ENCODE data around the gene ANXA2. TPM values are rescaled to one million over a fixed set of nuclear protein-coding genes. Genes with fewer than 3 reads are reported as not detected.
A peak's percentile ranks its signal among the peaks of the same experiment; 100 is the strongest.

The ANXA2 gene
- total RNA-seq (100 to 1,000 TPM; 186 to 190 TPM), total RNA-seq (270 to 700 reads per million in 2 donors)

GRCh38 chr15:60397772-60398445 lies at the start of gene ANXA2:
Gene ANXA2 (minus strand): TSS chr15:60397986. CDS start chr15:60386075, 11,911 bp downstream.
- Mint-ChIP-seq H3K27me3 (no peaks in the 10 kb centered on the region), H3K36me3 (ENCODE audit: low read depth) (peaks cover 2% of the 10 kb centered on the region), H3K27ac (peak within 1 kb of the TSS; percentile 95), H3K4me3 (peak within 1 kb of the TSS; percentile 81), H3K4me1 (peaks cover 40% of the 10 kb centered on the region)
- H3K9me3 ChIP-seq (ENCODE audit: control insufficient read depth, low read length, poor library complexity, severe bottlenecking): no peaks in the 10 kb centered on the region
- ATAC-seq (peak; percentile 79), DNase-seq (peak; percentile 69 to 87 (median 83))

GRCh38 chr15:60444289-60444912 lies 46.6 kb upstream of the ANXA2 start:
- H3K36me3 Mint-ChIP-seq (ENCODE audit: low read depth): peaks cover 4% of the 10 kb centered on the region

GRCh38 chr15:60442763-60443162 lies 45.0 kb upstream of the ANXA2 start:
- Mint-ChIP-seq H3K27ac (no peak overlapping the region), H3K4me1 (peaks cover 2% of the 10 kb centered on the region), H3K4me3 (no peak overlapping the region), H3K27me3 (no peaks in the 10 kb centered on the region), H3K36me3 (ENCODE audit: low read depth) (peaks cover 4% of the 10 kb centered on the region)
- ATAC-seq (no peak), DNase-seq (no peak)
- H3K9me3 ChIP-seq (ENCODE audit: control insufficient read depth, low read length, poor library complexity, severe bottlenecking): no peaks in the 10 kb centered on the region

More at GRCh38 chr15:60444289-60444912, 46.6 kb upstream of the ANXA2 start:
- Mint-ChIP-seq H3K4me1 (peaks cover 2% of the 10 kb centered on the region), H3K27me3 (no peaks in the 10 kb centered on the region), H3K27ac (no peak overlapping the region), H3K4me3 (no peak overlapping the region)
- ATAC-seq (no peak), DNase-seq (no peak)
- no peaks in the 10 kb centered on the region for H3K9me3 ChIP-seq (ENCODE audit: control insufficient read depth, low read length, poor library complexity, severe bottlenecking)

GRCh38 chr15:60442031-60442650 lies 44.4 kb upstream of the ANXA2 start:
- Mint-ChIP-seq H3K36me3 (ENCODE audit: low read depth) (peaks cover 4% of the 10 kb centered on the region), H3K4me3 (no peak overlapping the region)
- no peak for ATAC-seq

GRCh38 chr15:60441331-60441730 lies 43.5 kb upstream of the ANXA2 start:
- no peak overlapping the region for H3K27ac Mint-ChIP-seq
- no peaks in the 10 kb centered on the region for H3K9me3 ChIP-seq (ENCODE audit: control insufficient read depth, low read length, poor library complexity, severe bottlenecking)
- peaks cover 4% of the 10 kb centered on the region for H3K36me3 Mint-ChIP-seq (ENCODE audit: low read depth)
- no peak overlapping the region for H3K4me3 Mint-ChIP-seq
- ATAC-seq (no peak), DNase-seq (no peak)
- H3K4me1 Mint-ChIP-seq: peaks cover 2% of the 10 kb centered on the region
- no peaks in the 10 kb centered on the region for H3K27me3 Mint-ChIP-seq

More at GRCh38 chr15:60442031-60442650, 44.4 kb upstream of the ANXA2 start:
- H3K9me3 ChIP-seq (ENCODE audit: control insufficient read depth, low read length, poor library complexity, severe bottlenecking): no peaks in the 10 kb centered on the region
- Mint-ChIP-seq H3K4me1 (peaks cover 2% of the 10 kb centered on the region), H3K27ac (peak overlapping the region; percentile 66), H3K27me3 (no peaks in the 10 kb centered on the region)
- no peak for DNase-seq

GRCh38 chr15:60438646-60439045 lies 40.9 kb upstream of the ANXA2 start:
- no peaks in the 10 kb centered on the region for H3K9me3 ChIP-seq (ENCODE audit: control insufficient read depth, low read length, poor library complexity, severe bottlenecking)
- Mint-ChIP-seq H3K27ac (no peak overlapping the region), H3K27me3 (no peaks in the 10 kb centered on the region), H3K4me1 (peaks cover 2% of the 10 kb centered on the region), H3K4me3 (no peak overlapping the region), H3K36me3 (ENCODE audit: low read depth) (peaks cover 7% of the 10 kb centered on the region)
- no peak for DNase-seq
- no peak for ATAC-seq

- ATAC-seq: no peak
- peaks cover 5% of the 10 kb centered on the region for H3K36me3 Mint-ChIP-seq (ENCODE audit: low read depth)
- H3K27ac Mint-ChIP-seq: no peak overlapping the region
- H3K9me3 ChIP-seq (ENCODE audit: control insufficient read depth, low read length, poor library complexity, severe bottlenecking): no peaks in the 10 kb centered on the region
- no peak overlapping the region for H3K4me3 Mint-ChIP-seq
- DNase-seq: no peak
- H3K4me1 Mint-ChIP-seq: peaks cover 5% of the 10 kb centered on the region
- H3K27me3 Mint-ChIP-seq: no peaks in the 10 kb centered on the region
Observed at GRCh38 chr15:60428935-60429334, 31.1 kb upstream of the ANXA2 start.

GRCh38 chr15:60426870-60427508 lies 29.2 kb upstream of the ANXA2 start:
- ATAC-seq (no peak), DNase-seq (no peak)
- Mint-ChIP-seq H3K4me3 (no peak overlapping the region), H3K36me3 (ENCODE audit: low read depth) (peaks cover 7% of the 10 kb centered on the region), H3K4me1 (peaks cover 8% of the 10 kb centered on the region), H3K27ac (peak overlapping the region; percentile 27), H3K27me3 (no peaks in the 10 kb centered on the region)
- H3K9me3 ChIP-seq (ENCODE audit: control insufficient read depth, low read length, poor library complexity, severe bottlenecking): no peaks in the 10 kb centered on the region

- DNase-seq (no peak), ATAC-seq (no peak)
- Mint-ChIP-seq H3K4me1 (peaks cover 8% of the 10 kb centered on the region), H3K36me3 (ENCODE audit: low read depth) (peaks cover 8% of the 10 kb centered on the region), H3K27ac (no peak overlapping the region), H3K27me3 (no peaks in the 10 kb centered on the region), H3K4me3 (no peak overlapping the region)
- no peaks in the 10 kb centered on the region for H3K9me3 ChIP-seq (ENCODE audit: control insufficient read depth, low read length, poor library complexity, severe bottlenecking)
Observed at GRCh38 chr15:60425461-60425860, 27.7 kb upstream of the ANXA2 start.

- ATAC-seq: no peak
Observed at GRCh38 chr15:60424006-60424405, 26.2 kb upstream of the ANXA2 start.

GRCh38 chr15:60423537-60423936 lies 25.8 kb upstream of the ANXA2 start:
- ATAC-seq: no peak
- Mint-ChIP-seq H3K36me3 (ENCODE audit: low read depth) (peaks cover 9% of the 10 kb centered on the region), H3K27me3 (no peaks in the 10 kb centered on the region), H3K4me3 (no peak overlapping the region), H3K4me1 (peaks cover 6% of the 10 kb centered on the region), H3K27ac (peak overlapping the region; percentile 82)
- no peak for DNase-seq
- H3K9me3 ChIP-seq (ENCODE audit: control insufficient read depth, low read length, poor library complexity, severe bottlenecking): no peaks in the 10 kb centered on the region

More at GRCh38 chr15:60424006-60424405, 26.2 kb upstream of the ANXA2 start:
- Mint-ChIP-seq H3K4me3 (no peak overlapping the region), H3K4me1 (peaks cover 6% of the 10 kb centered on the region), H3K27ac (peak overlapping the region; percentile 82), H3K27me3 (no peaks in the 10 kb centered on the region), H3K36me3 (ENCODE audit: low read depth) (peaks cover 9% of the 10 kb centered on the region)
- no peaks in the 10 kb centered on the region for H3K9me3 ChIP-seq (ENCODE audit: control insufficient read depth, low read length, poor library complexity, severe bottlenecking)
- DNase-seq: no peak

GRCh38 chr15:60421544-60421943 lies 23.8 kb upstream of the ANXA2 start:
- Mint-ChIP-seq H3K27ac (no peak overlapping the region), H3K36me3 (ENCODE audit: low read depth) (peaks cover 9% of the 10 kb centered on the region), H3K4me3 (no peak overlapping the region), H3K4me1 (peaks cover 11% of the 10 kb centered on the region), H3K27me3 (no peaks in the 10 kb centered on the region)
- no peak for DNase-seq
- no peak for ATAC-seq
- H3K9me3 ChIP-seq (ENCODE audit: control insufficient read depth, low read length, poor library complexity, severe bottlenecking): no peaks in the 10 kb centered on the region

- Mint-ChIP-seq H3K27me3 (no peaks in the 10 kb centered on the region), H3K4me1 (peaks cover 11% of the 10 kb centered on the region), H3K36me3 (ENCODE audit: low read depth) (peaks cover 9% of the 10 kb centered on the region), H3K27ac (peak overlapping the region; percentile 10), H3K4me3 (no peak overlapping the region)
- no peak for DNase-seq
- H3K9me3 ChIP-seq (ENCODE audit: control insufficient read depth, low read length, poor library complexity, severe bottlenecking): no peaks in the 10 kb centered on the region
- ATAC-seq: no peak
Observed at GRCh38 chr15:60420203-60420716, 22.5 kb upstream of the ANXA2 start.
